Globus pallidus (tissue), 1 donor: ENCODE measurements around the gene LRTM2.

Experiments used
- DNase-seq: peaks from one replicate; pipeline ENCODE4 v3.0.0-alpha.2; 2015; ENCODE audit warnings: low spot score

Gene LRTM2

DNA sequence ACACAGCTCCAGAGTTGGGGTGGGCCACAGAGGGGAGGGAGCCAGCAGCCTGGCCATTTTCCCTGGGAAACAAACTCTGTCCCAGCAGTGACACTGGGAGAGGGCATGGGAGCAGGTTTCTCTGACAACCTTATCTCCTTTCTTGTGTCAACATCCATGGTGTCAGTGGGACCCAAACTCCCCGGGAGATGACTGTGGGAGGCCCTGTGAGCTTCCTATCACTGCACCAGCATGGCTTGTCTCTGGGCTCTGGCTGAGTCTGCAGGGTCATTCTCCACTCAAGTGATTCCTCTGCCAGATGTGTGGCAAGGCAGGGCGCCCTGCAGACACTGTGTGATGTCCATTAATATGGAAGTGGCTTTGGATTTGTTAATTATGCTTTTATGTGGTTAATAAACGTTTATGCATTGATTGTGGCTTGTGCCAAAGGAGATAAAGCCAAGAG lies 10.1 kb downstream of the LRTM2 start:
- no peak for DNase-seq

DNA sequence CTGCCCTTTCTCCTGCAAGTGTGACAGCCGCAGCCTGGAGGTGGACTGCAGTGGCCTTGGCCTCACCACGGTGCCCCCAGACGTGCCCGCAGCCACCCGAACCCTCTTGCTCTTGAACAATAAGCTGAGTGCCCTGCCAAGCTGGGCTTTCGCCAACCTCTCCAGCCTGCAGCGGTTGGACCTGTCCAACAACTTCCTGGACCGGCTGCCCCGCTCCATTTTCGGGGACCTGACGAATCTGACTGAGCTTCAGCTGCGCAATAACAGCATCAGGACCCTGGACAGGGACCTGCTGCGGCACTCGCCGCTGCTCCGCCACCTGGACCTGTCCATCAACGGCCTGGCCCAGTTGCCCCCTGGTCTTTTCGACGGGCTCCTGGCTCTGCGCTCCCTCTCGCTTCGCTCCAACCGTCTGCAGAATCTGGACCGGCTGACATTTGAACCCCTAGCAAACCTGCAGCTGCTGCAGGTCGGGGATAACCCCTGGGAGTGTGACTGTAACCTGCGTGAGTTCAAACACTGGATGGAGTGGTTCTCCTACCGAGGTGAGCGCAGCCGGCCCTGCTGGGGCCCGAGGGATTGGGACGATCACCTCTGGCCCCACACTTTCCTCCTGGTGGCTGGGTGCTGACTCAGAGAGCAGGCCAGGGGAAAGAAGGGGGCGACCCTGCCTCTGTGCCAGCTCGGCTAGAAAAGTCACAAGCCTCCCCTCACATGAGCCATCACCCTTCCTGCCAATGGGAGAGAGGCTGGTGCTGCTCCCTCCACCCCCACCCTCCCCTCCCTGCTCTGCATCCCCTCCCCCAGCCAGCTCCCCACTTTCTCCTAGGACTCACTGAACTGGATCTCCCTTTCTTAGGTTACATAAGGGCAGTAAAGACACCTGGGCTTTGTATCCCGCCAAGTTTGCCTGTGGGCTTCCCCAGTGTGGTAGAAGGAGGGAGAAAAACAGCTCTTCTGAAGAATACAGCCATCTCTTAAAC lies 10.9 kb downstream of the LRTM2 start:
- no peak for DNase-seq

- DNase-seq, result no peak
Observed at GRCh38 chr12:1832801-1833595, 12.6 kb downstream of the LRTM2 start.

DNA sequence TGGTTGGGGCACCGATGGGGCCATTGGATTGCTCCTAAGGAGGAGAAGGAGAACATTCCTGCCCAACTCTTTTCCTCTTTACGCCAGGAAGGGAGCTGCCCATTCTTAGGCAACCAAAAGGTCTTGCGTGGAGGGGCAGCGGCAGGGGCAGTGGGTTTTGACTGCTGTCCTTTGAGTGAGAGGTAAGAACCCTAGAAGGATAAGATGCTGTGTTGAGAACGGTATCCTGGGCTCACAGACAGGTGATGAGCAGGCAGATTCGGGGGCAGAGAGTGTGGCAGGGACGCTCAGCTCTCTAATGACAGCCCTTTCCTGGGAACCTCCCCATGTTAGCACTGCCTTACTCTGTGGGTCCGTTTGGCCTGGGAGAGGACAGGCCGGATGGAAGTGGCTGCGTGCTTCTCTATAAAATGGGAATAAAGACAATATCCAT lies 13.2 kb downstream of the LRTM2 start:
- no peak for DNase-seq

DNA sequence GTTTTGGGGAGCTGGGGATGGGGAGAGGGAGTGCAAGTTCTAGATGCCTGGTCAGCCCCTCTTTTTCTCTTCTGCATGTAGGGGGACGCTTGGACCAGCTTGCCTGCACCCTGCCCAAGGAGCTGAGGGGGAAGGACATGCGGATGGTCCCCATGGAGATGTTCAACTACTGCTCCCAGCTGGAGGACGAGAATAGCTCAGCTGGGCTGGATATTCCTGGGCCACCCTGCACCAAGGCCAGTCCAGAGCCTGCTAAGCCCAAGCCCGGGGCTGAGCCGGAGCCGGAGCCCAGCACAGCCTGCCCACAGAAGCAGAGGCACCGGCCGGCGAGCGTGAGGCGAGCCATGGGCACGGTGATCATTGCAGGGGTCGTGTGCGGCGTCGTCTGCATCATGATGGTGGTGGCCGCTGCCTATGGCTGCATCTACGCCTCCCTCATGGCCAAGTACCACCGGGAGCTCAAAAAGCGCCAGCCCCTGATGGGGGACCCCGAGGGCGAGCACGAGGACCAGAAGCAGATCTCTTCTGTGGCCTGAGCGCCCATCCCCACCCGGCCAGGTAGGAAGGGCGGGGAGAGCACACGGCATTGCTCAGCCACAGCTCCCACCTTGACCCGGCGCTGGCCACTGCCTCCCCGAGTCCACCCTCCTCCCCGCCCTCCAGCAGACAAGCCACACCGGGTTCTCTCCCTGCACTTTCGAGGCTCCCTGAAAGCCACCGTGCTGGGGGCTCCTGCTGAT lies 14.0 kb downstream of the LRTM2 start:
- DNase-seq, result no peak

DNA sequence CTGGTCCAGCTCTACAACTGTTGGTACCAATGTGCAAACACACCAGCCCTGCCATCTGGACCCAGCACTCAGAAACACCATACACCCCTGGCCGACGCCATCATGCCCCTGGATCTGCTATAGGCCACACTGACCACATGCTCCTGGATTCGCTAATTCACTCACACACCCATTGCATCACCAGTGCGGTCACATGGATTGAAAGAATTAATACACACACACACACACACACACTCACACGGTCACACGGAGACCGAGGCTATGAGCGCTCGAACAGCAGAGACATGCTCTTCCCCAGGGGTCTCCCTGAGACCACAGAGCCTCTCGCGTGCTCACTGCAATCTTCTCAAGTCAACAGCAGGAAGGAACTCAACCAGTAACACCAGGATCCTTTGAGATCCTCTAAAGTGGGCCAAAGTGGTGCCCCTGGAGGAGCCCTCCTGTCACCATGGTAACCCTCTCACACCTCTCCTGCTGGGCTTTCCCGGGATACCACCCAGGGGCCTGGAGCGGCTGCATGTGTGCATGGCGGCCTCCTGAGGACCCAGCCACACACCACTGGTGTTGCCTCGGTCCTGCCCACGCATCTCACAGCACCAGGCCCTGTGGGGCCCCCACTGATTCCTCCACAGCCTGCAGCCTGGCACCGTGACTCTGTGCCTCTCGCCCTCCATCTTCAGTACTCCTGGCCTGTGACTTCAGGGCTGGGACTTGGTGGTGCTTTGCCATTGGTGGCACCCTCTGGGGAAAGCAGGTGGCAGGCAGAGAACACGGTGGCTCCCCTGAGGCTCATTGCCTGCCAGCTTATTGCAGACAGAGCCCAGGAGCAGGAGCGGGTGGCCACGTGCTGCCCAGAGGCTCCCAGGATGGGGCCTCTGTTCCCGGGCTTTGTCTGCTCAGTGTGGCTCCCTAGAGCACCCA lies 15.1 kb downstream of the LRTM2 start:
- no peak for DNase-seq

- DNase-seq, result no peak
Observed at GRCh38 chr12:1836241-1836803, 16.0 kb downstream of the LRTM2 start.

DNA sequence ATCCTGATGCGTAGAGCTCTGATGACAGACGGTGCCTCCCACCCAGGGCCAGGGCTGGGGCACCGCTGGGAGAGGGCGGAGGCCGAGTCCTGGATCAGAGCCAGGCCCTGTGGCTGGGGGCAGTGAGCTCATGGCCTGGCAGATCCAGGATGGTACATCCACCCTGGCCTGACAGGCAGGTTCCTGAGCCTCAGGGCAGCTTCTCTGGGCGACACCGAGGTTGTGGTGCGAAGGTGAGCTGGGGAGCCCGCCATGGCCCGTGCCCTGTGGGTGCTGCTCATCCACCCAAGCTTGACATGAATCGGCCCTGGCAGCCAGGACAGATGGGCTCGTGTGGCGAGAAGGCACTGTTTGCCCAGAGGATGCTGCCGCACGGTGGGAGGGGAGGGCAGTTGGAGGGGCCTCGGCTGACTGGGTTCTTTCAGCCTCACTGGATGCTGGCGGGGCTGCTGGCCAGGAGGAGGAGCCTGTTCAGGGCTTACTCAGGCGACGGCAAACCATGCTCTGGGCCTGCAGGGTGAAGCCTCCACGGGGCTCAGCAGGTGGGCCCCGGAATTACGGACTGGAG lies 16.6 kb downstream of the LRTM2 start:
- DNase-seq, result peak; percentile 82

DNA sequence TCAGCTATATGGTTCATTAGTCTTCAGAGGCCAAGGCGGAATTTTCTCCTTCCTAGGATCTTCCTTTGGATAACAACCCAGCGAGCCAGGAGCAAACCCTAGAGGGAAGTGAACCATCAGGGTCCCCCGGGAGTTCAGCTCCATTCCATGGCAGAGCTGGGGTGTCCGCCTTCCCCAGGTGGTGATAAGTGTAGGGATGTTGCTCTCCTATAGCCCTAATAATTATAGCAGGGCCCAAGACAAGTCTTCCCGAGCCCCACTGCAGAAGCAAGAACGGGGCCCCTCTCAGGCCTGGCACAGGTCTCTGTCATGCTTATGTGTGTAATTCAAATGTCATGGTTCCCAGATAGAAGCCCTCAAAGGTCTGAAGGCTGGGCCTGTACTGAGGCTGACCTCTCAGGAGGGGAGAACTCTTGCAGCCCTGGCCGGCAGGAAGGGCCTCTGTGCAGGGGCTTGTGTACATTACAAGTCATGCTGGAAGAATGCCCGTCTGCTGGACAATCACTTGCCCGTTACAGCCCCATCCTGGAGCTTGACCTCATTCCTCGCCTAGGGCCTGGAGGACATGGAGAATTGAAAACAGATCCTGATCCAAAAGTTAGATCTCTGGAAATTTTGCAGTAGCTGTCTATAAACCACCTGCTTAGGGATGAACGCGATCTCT lies 17.3 kb downstream of the LRTM2 start:
- DNase-seq, result no peak

DNA sequence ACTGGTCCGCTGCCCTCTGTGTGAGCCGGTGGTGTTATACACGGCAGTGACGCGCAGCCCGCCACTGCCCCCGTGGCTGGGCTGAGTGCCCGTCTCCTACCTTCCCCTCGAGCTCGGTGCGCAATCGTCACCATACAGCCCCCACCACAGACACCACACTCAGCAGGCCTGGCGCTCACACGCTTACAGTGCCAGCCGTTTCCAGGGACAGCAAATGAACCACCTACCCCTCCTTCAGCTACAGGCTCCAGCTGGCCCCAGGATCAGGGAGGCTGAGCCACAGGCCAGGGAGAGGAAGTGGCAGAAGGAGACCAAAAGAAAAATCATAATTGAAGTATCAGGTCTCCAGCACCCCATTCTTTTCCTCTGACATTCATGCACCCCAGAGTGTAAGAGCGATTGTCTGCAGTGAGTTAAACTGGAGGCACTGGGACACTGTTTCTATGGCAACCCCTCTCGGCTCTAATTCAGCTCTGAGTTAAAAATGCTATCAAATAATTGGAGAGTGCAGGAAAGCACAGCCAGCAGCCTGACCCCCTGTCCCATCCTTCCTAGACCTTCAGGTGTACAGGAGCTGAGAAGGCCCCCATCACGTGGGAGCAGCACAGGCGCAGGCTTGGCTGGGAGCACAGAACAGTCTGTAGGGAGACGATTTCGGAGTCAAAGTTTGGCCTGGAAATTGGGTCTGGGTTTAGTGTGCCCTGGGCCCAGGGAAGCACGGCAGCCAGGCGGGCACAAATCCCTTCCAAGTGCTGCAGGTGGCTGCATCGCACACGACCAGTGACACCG lies 18.0 kb downstream of the LRTM2 start:
- no peak for DNase-seq

GRCh38 chr12:1838994-1839365 lies 18.6 kb downstream of the LRTM2 start:
- DNase-seq, result no peak

- no peak for DNase-seq
Observed at GRCh38 chr12:1839464-1839863, 19.1 kb downstream of the LRTM2 start.

DNA sequence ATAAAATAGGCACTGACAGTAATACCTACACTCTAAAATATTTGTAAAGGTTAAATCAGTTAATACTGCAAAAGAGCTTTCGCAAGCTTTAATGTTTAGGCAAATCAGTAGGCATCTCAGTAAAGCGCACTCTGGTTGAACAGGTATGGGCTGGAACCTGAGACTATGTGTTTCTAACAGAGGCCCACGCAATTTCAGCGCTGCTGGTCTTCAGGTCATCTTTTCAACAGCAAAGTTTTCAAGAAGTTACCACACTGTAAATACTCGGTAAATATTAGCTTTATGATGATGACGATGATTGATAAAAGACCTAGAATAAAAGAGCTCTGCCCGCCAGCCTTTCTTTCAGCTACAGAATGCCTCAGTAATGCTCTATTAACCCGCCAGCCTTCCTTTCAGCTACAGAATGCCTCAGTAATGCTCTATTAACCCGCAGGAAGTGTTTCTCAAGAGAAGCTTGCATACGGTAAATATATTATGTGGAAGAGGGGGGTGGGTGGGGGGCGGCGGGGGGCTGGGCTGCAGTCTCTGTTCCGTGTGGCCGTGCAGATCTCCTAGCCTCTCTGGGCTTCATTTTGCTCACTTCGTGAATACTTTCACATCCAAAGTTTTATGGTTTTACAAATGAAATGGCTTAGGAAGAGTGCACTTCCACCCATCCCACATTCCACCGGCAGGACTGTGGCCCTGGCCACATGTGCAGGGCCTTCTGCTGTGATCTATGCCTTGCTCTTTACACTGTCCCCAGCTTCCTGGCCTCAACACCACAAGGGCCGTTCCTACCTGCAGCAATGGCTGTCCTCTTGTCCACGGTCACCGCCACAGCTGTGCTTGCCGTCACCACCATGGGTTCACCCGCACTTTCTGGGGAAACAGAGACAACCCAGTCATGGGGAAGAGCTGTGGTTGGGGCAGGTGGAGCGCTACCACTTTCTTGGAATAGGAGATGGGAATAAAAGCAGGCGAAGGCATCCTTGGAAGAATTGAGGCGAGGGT lies 19.9 kb downstream of the LRTM2 start:
- no peak for DNase-seq

DNA sequence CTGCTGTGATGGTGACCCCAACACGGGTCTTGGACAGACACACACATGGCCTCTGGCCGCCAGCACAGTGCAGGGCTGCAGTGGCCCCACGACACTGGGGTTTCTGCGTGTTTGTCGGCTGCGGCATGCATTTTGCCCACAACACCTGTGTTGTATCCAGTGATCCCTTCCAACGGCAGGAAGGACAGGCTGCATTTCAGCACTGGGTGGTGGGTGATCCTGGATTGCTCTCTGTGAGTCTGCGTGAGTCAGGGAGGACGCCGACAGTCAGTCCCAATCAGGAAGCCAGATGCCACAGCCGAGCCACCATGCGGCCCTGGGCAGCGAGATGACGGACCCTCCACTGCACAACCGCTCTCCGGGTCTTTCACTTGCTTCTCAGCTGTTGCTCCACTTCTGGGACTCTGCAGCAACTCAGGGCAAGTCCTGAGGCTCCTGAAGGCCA lies 20.6 kb downstream of the LRTM2 start:
- DNase-seq, result no peak

DNA sequence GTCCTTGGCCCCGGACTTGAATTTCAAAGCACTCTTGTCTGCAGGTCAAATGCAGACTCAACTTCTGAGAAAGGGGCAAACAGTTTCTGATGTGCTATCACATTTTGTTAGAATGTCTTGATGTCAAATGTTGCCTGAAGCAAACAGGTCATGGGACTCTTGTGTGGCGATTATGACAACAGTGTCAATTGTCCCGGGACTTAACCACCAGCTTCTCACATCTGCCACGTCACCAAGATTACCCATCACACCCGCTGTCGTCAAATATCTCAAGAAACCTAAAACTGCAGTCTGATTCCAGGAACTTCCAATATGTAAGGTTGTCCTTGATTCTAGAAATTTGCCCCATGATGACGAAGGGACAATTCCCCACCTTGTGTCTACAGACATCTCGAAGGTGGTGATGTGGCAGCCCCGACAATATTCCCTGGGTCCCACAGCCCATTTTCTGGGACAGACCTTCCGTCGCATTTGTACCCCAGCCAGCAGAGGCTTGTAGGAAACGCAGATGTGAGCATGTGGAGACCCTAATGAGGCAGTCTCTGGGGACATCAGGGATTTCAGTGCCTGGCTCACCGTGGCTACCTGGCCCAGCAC lies 21.3 kb downstream of the LRTM2 start:
- DNase-seq, result no peak

DNA sequence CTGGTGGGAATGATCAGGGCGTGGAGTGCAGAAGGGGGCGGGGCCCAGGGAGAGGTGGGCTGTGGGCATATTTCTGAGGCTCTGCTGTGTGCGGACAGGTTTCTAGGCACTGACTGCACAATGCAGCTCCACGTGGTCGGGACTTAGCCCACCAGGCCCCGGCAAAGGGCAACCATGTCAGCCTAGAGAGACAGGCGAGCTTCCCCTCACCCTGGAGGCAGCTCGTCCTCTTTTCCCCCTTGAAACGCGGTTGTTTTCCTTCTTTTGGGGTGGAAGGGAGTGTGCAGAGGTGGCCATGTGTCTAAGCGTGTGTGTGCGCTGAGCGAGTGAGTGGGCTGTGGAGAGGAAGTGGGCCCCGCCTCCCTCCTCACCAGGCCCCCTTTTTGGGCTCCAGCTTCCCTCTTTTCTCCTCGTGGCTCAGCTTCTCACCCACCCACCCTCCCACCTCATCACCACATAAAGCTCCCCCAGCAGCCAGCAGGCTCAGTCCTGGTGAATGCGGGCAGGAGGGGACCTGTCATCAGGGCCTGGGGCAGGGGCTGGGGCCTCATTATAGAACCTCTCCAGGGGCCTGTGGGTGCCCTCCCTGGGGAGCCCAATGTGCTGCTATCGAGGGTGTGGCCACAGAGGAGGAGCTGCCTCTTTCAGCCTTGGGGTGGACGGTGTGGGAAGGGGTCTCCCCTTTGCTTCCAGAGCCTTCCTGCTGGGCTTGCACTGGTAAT lies 22.0 kb downstream of the LRTM2 start:
- no peak for DNase-seq
